Fibroblast of villous mesenchyme (primary cell): ENCODE data around the gene WDR17. TPM values are rescaled to one million over a fixed set of nuclear protein-coding genes. Genes with fewer than 3 reads are reported as not detected.
A peak's percentile ranks its signal among the peaks of the same experiment; 100 is the strongest.

Source experiments
- DNase-seq: peaks from one replicate; pipeline ENCODE4 v3.0.0-alpha.2; 2010; ENCODE audit warnings: low read depth
- H3K4me3 ChIP-seq: 2 replicates; pipeline ENCODE4 v1.5.1; 2011; ENCODE audit warnings: low read depth, mild to moderate bottlenecking, low read length
- CTCF ChIP-seq: IDR thresholded peaks from 2 replicates; pipeline ENCODE4 v1.5.1; 2012; ENCODE audit warnings: low read depth, mild to moderate bottlenecking, low read length; ENCODE audit not compliant: insufficient read depth
- total RNA-seq: library from RNA; depleted of rRNA; stranded (reverse); fragments of >200 nt; gene quantifications from 2 replicates; pipeline ENCODE4 v1.2.3, GENCODE V29; 2012

WDR17 gene
- total RNA-seq, 1 donor, result 0.86 TPM

- no peak overlapping the region for H3K4me3 ChIP-seq
- TF ChIP-seq CTCF, result no peak
- DNase-seq, result no peak
Observed at GRCh38 chr4:176077561-176077960, 11.9 kb downstream of the WDR17 start.

GRCh38 chr4:176084769-176085168 lies 19.1 kb downstream of the WDR17 start:
- H3K4me3 ChIP-seq, result no peak overlapping the region
- no peak for TF ChIP-seq CTCF
- no peak for DNase-seq

DNA sequence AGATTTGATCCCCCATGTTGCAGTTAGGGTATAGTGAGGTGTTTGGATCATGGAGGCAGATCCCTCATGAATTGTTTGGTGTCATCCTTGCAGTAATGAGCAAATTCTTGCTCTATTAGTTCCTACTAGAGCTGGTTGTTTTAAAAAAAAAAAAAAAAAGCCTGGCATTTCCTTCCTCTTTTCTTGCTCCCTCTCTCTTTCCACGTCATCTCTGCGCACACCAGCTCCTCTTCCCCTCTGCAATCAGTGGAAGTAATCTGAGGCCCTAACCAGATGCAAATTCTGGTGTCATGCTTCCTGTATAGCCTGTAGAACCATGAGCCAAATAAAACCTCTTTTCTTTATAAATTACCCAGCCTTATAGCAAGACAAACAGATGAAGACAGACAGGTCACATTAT lies 24.5 kb downstream of the WDR17 start:
- no peak overlapping the region for H3K4me3 ChIP-seq
- no peak for TF ChIP-seq CTCF
- DNase-seq, result no peak

DNA sequence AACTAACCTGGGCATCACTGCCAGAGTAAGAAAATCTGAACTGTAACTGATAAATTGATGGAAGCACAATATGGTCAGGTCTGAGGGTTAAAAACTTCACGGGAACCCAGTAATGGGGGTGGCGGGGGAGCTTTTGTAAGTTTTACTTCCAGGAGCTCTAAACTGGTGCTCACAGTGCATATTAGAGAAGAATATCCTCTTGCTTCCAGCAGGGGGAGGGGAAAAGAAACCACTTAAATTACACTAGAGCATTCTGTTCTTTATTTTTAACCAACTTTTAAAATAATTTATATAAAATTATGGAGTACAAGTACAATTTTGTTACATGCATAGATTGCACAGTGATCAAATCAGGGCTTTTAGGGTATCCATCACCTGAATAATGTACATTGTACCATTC lies 33.7 kb downstream of the WDR17 start:
- no peak overlapping the region for H3K4me3 ChIP-seq
- peak; percentile 30 for TF ChIP-seq CTCF
- DNase-seq, result peak; percentile 10

- DNase-seq, result no peak
- no peak for TF ChIP-seq CTCF
- no peak overlapping the region for H3K4me3 ChIP-seq
Observed at GRCh38 chr4:176102414-176103063, 36.9 kb downstream of the WDR17 start.

- no peak for TF ChIP-seq CTCF
Observed at GRCh38 chr4:176107695-176108094, 42.1 kb downstream of the WDR17 start.

More at GRCh38 chr4:176107695-176108094, 42.1 kb downstream of the WDR17 start:
- DNase-seq, result no peak
- H3K4me3 ChIP-seq, result no peak overlapping the region
